Thyroid gland (tissue), 4 donors: ENCODE results near the gene KLHL20. TPM values are rescaled to one million over a fixed set of nuclear protein-coding genes. Genes with fewer than 3 reads are reported as not detected.
"Not testable (repeated sequence)": the region's sequence is repeated elsewhere in the genome, so short reads cannot be mapped to it uniquely, and the experiment has no call there.

Experiments used
- DNase-seq, 2 donors: peaks; one replicate each; pipeline ENCODE4 v3.0.0-alpha.2; 2019
- H3K27ac ChIP-seq, 3 donors: fragments of 200-600 bp; sonication (generic); 1 replicate in 2 of 3; 2 replicates in 1 of 3; pipeline ENCODE4 v1.5.1; 2016 to 2019; ENCODE audit warnings: mild to moderate bottlenecking in 1 of 3, moderate library complexity in 1 of 3
- H3K27me3 ChIP-seq: fragments of 200-600 bp; sonication (generic); one replicate; pipeline ENCODE4 v1.5.1; 2019
- H3K36me3 ChIP-seq, 2 donors: fragments of 200-600 bp; sonication (generic); one replicate each; pipeline ENCODE4 v1.5.1; 2016 to 2019
- H3K4me1 ChIP-seq, 2 donors: fragments of 200-600 bp; sonication (generic); one replicate each; pipeline ENCODE4 v1.5.1; 2017 to 2019
- H3K4me3 ChIP-seq, 3 donors: fragments of 200-600 bp; sonication (generic); replicated peaks in 1 of 3; 1 replicate in 2 of 3; 2 replicates in 1 of 3; pipeline ENCODE4 v1.5.1; 2016; ENCODE audit warnings: mild to moderate bottlenecking in 1 of 3
- H3K9me3 ChIP-seq: fragments of 200-600 bp; sonication (generic); one replicate; pipeline ENCODE4 v1.5.1; 2017
- POLR2A ChIP-seq, 2 donors: fragments of 450-650 bp; IDR thresholded peaks; one replicate each; pipeline ENCODE4 v1.6.1; 2017; ENCODE audit warnings: antibody characterized with exemption in 2 of 2, mild to moderate bottlenecking in 2 of 2, moderate library complexity in 1 of 2
- WGBS, 2 donors: methylation state at CpG; one replicate each; pipeline ENCODE4 v1.1.5; 2017; 5-methylcytosine and 5-hydroxymethylcytosine counted together
- intact Hi-C: fragments of 100-400 bp; cut with DNase I; formaldehyde crosslinking; loops from one replicate; pipeline ENCODE4 v1.15.1; 2023
- total RNA-seq, 4 donors: library from RNA; depleted of rRNA; stranded (reverse); fragments of >200 nt; gene quantifications; one replicate each; pipeline ENCODE4 v1.2.3, GENCODE V29; 2016
- TF ChIP-seq, protein P1 (sequence below), 6 experiments: fragments of 200-600 bp in 3 of 6; fragments of 450-650 bp in 3 of 6; sonication (generic) in 3 of 6; IDR thresholded peaks; one replicate each; pipeline ENCODE4 v1.5.1; 2016 to 2019; ENCODE audit warnings: antibody characterized with exemption in 6 of 6, mild to moderate bottlenecking in 2 of 6, inconsistent platforms in 1 of 6, moderate library complexity in 1 of 6

Gene KLHL20
- total RNA-seq, 4 donors from 2014 or later, result 23.2 to 36.4 (median 28.1) TPM

GRCh38 chr1:173688300-173688699, 26.5 kb upstream of the KLHL20 start:
- H3K9me3 ChIP-seq, result no peaks in the 10 kb centered on the region
- H3K27me3 ChIP-seq, result no peaks in the 10 kb centered on the region
- DNase-seq, result no peak
- intact Hi-C loops, result no loop called here
- H3K27ac ChIP-seq, result no peak overlapping the region
- H3K4me1 ChIP-seq, result no peaks in the 10 kb centered on the region
- H3K4me3 ChIP-seq, result no peak overlapping the region
- whole genome bisulfite sequencing, 2 donors, result 88 to 90% methylated on average over 2 of the region's 2 CpGs
- no peaks in the 10 kb centered on the region for H3K36me3 ChIP-seq
- TF ChIP-seq, protein P1, sequence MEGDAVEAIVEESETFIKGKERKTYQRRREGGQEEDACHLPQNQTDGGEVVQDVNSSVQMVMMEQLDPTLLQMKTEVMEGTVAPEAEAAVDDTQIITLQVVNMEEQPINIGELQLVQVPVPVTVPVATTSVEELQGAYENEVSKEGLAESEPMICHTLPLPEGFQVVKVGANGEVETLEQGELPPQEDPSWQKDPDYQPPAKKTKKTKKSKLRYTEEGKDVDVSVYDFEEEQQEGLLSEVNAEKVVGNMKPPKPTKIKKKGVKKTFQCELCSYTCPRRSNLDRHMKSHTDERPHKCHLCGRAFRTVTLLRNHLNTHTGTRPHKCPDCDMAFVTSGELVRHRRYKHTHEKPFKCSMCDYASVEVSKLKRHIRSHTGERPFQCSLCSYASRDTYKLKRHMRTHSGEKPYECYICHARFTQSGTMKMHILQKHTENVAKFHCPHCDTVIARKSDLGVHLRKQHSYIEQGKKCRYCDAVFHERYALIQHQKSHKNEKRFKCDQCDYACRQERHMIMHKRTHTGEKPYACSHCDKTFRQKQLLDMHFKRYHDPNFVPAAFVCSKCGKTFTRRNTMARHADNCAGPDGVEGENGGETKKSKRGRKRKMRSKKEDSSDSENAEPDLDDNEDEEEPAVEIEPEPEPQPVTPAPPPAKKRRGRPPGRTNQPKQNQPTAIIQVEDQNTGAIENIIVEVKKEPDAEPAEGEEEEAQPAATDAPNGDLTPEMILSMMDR (IDR thresholded peaks at IDR 0.05), result no peak
- TF ChIP-seq POLR2A (IDR thresholded peaks at IDR 0.05), result no peak

GRCh38 chr1:173693238-173693637, 21.5 kb upstream of the KLHL20 start:
- H3K4me3 ChIP-seq, result no peak overlapping the region
- TF ChIP-seq POLR2A (IDR thresholded peaks at IDR 0.05), result no peak
- TF ChIP-seq, protein P1 (IDR thresholded peaks at IDR 0.05), result no peak
- H3K36me3 ChIP-seq, result no peaks in the 10 kb centered on the region
- DNase-seq, result no peak
- no peak overlapping the region for H3K27ac ChIP-seq
- intact Hi-C loops, result no loop called here
- H3K9me3 ChIP-seq, result no peaks in the 10 kb centered on the region
- no peaks in the 10 kb centered on the region for H3K4me1 ChIP-seq
- no peaks in the 10 kb centered on the region for H3K27me3 ChIP-seq

GRCh38 chr1:173701299-173701698, 13.5 kb upstream of the KLHL20 start:
- DNase-seq, H3K36me3 ChIP-seq, H3K9me3 ChIP-seq, H3K27ac ChIP-seq, intact Hi-C loops, H3K27me3 ChIP-seq, H3K4me1 ChIP-seq, H3K4me3 ChIP-seq: not testable (repeated sequence)
- WGBS, 2 donors, result 95 to 96% methylated on average over 6 of the region's 6 CpGs

GRCh38 chr1:173702736-173703135, 12.0 kb upstream of the KLHL20 start:
- WGBS, 2 donors, result 88 to 100% methylated on average over 1 of the region's 1 CpG
- DNase-seq, result no peak
- Histone ChIP-seq H3K27ac (no peak overlapping the region), H3K4me3 (no peak overlapping the region), H3K36me3 (no peaks in the 10 kb centered on the region), H3K4me1 (no peaks in the 10 kb centered on the region), H3K9me3 (no peaks in the 10 kb centered on the region), H3K27me3 (no peaks in the 10 kb centered on the region)
- intact Hi-C loops, result no loop called here
- TF ChIP-seq, protein P1 (IDR thresholded peaks at IDR 0.05), result no peak
- TF ChIP-seq POLR2A (IDR thresholded peaks at IDR 0.05), result no peak

DNA sequence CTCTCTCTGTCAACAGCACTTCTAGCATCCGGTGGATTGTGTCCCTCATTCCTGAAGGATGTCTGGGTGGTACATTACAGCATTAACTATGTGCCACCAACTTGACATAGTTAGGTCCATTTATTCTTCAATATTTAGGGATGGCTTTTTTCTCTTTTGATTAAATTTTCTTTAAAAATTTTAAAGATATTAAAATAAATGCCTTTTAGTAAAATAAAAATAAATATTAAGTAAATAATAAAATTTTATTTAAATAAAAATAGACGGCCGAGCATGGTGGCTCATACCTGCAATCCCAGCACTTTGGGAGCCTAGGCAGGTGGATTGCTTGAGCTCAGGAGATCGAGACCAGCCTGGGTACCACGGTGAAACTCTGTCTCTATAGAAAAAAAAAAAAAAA, 9.7 kb upstream of the KLHL20 start:
- no peak for TF ChIP-seq POLR2A (IDR thresholded peaks at IDR 0.05)
- TF ChIP-seq, protein P1 (IDR thresholded peaks at IDR 0.05), result no peak
- no peak overlapping the region for H3K27ac ChIP-seq
- no peaks in the 10 kb centered on the region for H3K9me3 ChIP-seq
- H3K4me1 ChIP-seq, result no peaks in the 10 kb centered on the region
- DNase-seq, result no peak
- intact Hi-C loops, result no loop called here
- H3K4me3 ChIP-seq, result no peak overlapping the region
- WGBS, 2 donors, result 77 to 80% methylated on average over 5 of the region's 5 CpGs
- no peaks in the 10 kb centered on the region for H3K27me3 ChIP-seq
- no peaks in the 10 kb centered on the region for H3K36me3 ChIP-seq

DNA sequence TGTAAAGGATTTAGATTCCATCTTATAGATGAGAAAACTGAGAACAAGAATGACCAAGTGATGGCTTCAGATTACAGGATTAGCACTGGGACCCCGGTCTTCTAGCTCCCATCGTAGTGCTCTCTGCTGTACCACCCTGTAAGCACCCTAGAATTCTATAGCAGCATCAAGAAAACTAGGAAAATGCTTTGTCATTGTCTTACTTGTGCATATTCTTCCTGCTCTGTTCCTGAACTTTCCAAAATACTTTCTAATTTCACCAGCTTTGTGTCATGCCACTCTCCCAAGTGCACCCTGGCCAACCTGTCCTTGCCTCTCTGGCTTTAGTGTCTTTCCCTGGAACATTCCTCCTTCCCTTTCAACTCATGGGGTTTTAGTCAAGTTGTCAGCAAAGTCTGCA, 6.0 kb upstream of the KLHL20 start:
- no peak overlapping the region for H3K27ac ChIP-seq
- TF ChIP-seq, protein P1 (IDR thresholded peaks at IDR 0.05), result no peak
- no peak for TF ChIP-seq POLR2A (IDR thresholded peaks at IDR 0.05)

More for the DNA sequence above, 6.0 kb upstream of the KLHL20 start:
- Histone ChIP-seq H3K36me3 (no peaks in the 10 kb centered on the region), H3K27me3 (no peaks in the 10 kb centered on the region), H3K4me1 (no peaks in the 10 kb centered on the region), H3K4me3 (no peak overlapping the region), H3K9me3 (no peaks in the 10 kb centered on the region)
- 72 to 77% methylated on average over 2 of the region's 2 CpGs for WGBS, 2 donors
- intact Hi-C loops, result no loop called here
- no peak for DNase-seq
